Neural cell (in vitro differentiated cells): ENCODE measurements around the gene RASAL2. TPM values are rescaled to one million over a fixed set of nuclear protein-coding genes. Genes with fewer than 3 reads are reported as not detected.

Source experiments
- H2AFZ ChIP-seq: fragments of 200-600, 300-800 bp; sonication (generic), shearing (Covaris generic); 2 replicates; pipeline ENCODE4 v1.6.0; 2014; ENCODE audit warnings: low read depth, mild to moderate bottlenecking, antibody characterized with exemption, low read length, moderate library complexity
- H3F3A ChIP-seq: fragments of 200-600 bp; shearing (Covaris generic); 2 replicates; pipeline ENCODE4 v1.6.1; 2016; ENCODE audit warnings: mild to moderate bottlenecking, moderate library complexity, mixed read lengths, antibody characterized with exemption, low read length; ENCODE audit not compliant: insufficient read depth, poor library complexity, severe bottlenecking
- H3K27ac ChIP-seq: fragments of 200-600, 300-800 bp; sonication (generic), shearing (Covaris generic); 2 replicates; pipeline ENCODE4 v1.5.1; 2014; ENCODE audit warnings: mild to moderate bottlenecking, low read length, moderate library complexity
- H3K27me3 ChIP-seq: fragments of 300-800, 200-600 bp; sonication (generic), shearing (Covaris generic); 2 replicates; pipeline ENCODE4 v1.6.0; 2014; ENCODE audit warnings: mild to moderate bottlenecking, low read depth, low read length, moderate library complexity; ENCODE audit not compliant: insufficient read depth
- H3K36me3 ChIP-seq: fragments of 300-800, 200-600 bp; sonication (generic), shearing (Covaris generic); 2 replicates; pipeline ENCODE4 v1.5.1; 2014; ENCODE audit warnings: mild to moderate bottlenecking, antibody characterized with exemption, low read length, moderate library complexity; ENCODE audit not compliant: insufficient read depth
- H3K4me2 ChIP-seq: fragments of 300-800, 200-600 bp; sonication (generic), shearing (Covaris generic); 2 replicates; pipeline ENCODE4 v1.6.0; 2014; ENCODE audit warnings: mild to moderate bottlenecking, low read length
- H3K4me3 ChIP-seq: fragments of 300-800, 200-600 bp; sonication (generic), shearing (Covaris generic); 2 replicates; pipeline ENCODE4 v1.5.1; 2014; ENCODE audit warnings: mild to moderate bottlenecking, low read length, moderate library complexity
- H3K79me2 ChIP-seq: fragments of 200-600 bp; shearing (Covaris generic); replicated peaks from 2 replicates; pipeline ENCODE4 v1.6.0; 2014; ENCODE audit warnings: mild to moderate bottlenecking, low read length, moderate library complexity; ENCODE audit not compliant: insufficient read depth
- H3K9ac ChIP-seq: fragments of 300-800, 200-600 bp; sonication (generic), shearing (Covaris generic); 2 replicates; pipeline ENCODE4 v1.6.1; 2016; ENCODE audit warnings: mild to moderate bottlenecking, low read length, mixed read lengths
- H3K9me2 ChIP-seq: fragments of 200-600 bp; shearing (Covaris generic); 2 replicates; pipeline ENCODE4 v1.6.1; 2016; ENCODE audit warnings: mild to moderate bottlenecking, low read length, mixed read lengths; ENCODE audit not compliant: insufficient read depth
- H3K9me3 ChIP-seq: fragments of 200-600, 300-800 bp; sonication (generic), shearing (Covaris generic); 2 replicates; pipeline ENCODE4 v1.6.1; 2016; ENCODE audit warnings: mild to moderate bottlenecking, mixed run types, low read length, moderate library complexity, mixed read lengths
- H4K20me1 ChIP-seq: fragments of 200-600 bp; shearing (Covaris generic); 2 replicates; pipeline ENCODE4 v1.6.1; 2016; ENCODE audit warnings: mild to moderate bottlenecking, mixed run types; ENCODE audit not compliant: insufficient read depth
- EP300 ChIP-seq: fragments of 450-650 bp; conservative IDR thresholded peaks from 2 replicates; pipeline ENCODE4 v1.6.1; 2014; ENCODE audit warnings: antibody characterized with exemption, mild to moderate bottlenecking, moderate library complexity; ENCODE audit not compliant: poor library complexity, severe bottlenecking
- EZH2 ChIP-seq: fragments of 200-600, 300-800 bp; shearing (Covaris generic), sonication (generic); IDR thresholded peaks from 2 replicates; pipeline ENCODE4 v1.6.1; 2014; ENCODE audit warnings: antibody characterized with exemption, low read length, borderline replicate concordance, mild to moderate bottlenecking; ENCODE audit not compliant: insufficient read depth, poor library complexity, severe bottlenecking
- MXI1 ChIP-seq: fragments of 450-650 bp; conservative IDR thresholded peaks from 2 replicates; pipeline ENCODE4 v1.6.1; 2014; ENCODE audit warnings: antibody characterized with exemption, mild to moderate bottlenecking; ENCODE audit not compliant: poor library complexity, severe bottlenecking
- POLR2AphosphoS5 ChIP-seq: IDR thresholded peaks from 2 replicates; pipeline ENCODE4 v1.6.1; 2012
- RAD21 ChIP-seq: fragments of 450-650 bp; conservative IDR thresholded peaks from 2 replicates; pipeline ENCODE4 v1.6.1; 2014; ENCODE audit warnings: antibody characterized with exemption, mild to moderate bottlenecking, moderate library complexity
- REST ChIP-seq: IDR thresholded peaks from 2 replicates; pipeline ENCODE4 v1.6.1; 2012; ENCODE audit warnings: borderline replicate concordance
- SMC3 ChIP-seq: fragments of 450-650 bp; conservative IDR thresholded peaks from 2 replicates; pipeline ENCODE4 v1.6.1; 2014; ENCODE audit warnings: antibody characterized with exemption, mild to moderate bottlenecking, moderate library complexity; ENCODE audit not compliant: poor library complexity
- TAF1 ChIP-seq: IDR thresholded peaks from 2 replicates; pipeline ENCODE4 v1.6.1; 2012; ENCODE audit warnings: low read depth
- polyA plus RNA-seq: library from polyadenylated mRNA; depleted of rRNA; stranded (reverse); fragments of >200 nt; gene quantifications from 2 replicates; pipeline ENCODE4 v1.2.3, GENCODE V29; 2014
- TF ChIP-seq, protein P1 (sequence below): fragments of 450-650 bp; IDR thresholded peaks from 2 replicates; pipeline ENCODE4 v1.5.1; 2014; ENCODE audit warnings: antibody characterized with exemption, mild to moderate bottlenecking, moderate library complexity; ENCODE audit not compliant: poor library complexity, severe bottlenecking

Gene RASAL2
- polyA plus RNA-seq, 1 donor from 2014 or later: 73.3 TPM

GRCh38 chr1:178411756-178412399 lies 318.0 kb downstream of the RASAL2 start:
- Histone ChIP-seq H3K79me2 (no peaks in the 10 kb centered on the region), H2AFZ (no peak overlapping the region), H3K27me3 (no peaks in the 10 kb centered on the region), H3K36me3 (peaks cover 4% of the 10 kb centered on the region), H3K4me3 (no peak overlapping the region), H3K27ac (no peak overlapping the region), H3K9me3 (no peaks in the 10 kb centered on the region), H4K20me1 (no peaks in the 10 kb centered on the region), H3K9me2 (no peaks in the 10 kb centered on the region), H3K4me2 (no peak overlapping the region), H3F3A (no peaks in the 10 kb centered on the region), H3K9ac (no peak overlapping the region)
- TF ChIP-seq EP300 (no peak), SMC3 (no peak), TAF1 (no peak), MXI1 (no peak), REST (no peak), RAD21 (no peak), POLR2AphosphoS5 (no peak), EZH2 (no peak)
- TF ChIP-seq, protein P1, sequence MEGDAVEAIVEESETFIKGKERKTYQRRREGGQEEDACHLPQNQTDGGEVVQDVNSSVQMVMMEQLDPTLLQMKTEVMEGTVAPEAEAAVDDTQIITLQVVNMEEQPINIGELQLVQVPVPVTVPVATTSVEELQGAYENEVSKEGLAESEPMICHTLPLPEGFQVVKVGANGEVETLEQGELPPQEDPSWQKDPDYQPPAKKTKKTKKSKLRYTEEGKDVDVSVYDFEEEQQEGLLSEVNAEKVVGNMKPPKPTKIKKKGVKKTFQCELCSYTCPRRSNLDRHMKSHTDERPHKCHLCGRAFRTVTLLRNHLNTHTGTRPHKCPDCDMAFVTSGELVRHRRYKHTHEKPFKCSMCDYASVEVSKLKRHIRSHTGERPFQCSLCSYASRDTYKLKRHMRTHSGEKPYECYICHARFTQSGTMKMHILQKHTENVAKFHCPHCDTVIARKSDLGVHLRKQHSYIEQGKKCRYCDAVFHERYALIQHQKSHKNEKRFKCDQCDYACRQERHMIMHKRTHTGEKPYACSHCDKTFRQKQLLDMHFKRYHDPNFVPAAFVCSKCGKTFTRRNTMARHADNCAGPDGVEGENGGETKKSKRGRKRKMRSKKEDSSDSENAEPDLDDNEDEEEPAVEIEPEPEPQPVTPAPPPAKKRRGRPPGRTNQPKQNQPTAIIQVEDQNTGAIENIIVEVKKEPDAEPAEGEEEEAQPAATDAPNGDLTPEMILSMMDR: no peak

DNA sequence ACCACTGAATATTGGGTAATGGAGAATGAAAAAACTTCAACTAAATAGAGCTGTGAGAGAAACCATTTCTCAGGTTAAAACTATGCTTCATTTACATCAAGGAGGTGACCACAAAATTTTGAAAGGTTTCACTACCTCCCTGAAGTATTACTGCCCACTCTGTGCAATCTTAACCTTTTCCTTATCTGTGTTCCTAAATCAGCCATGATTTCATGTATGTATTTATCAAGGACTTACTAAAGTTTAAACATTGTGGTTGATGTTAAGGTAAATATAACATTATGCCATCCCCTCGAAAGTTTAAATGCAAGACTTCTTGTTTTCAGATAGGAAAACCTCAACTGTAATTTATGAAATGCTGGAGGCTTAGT lies 318.5 kb downstream of the RASAL2 start:
- no peak for TF ChIP-seq EZH2
- Histone ChIP-seq H4K20me1 (no peaks in the 10 kb centered on the region), H3K4me3 (no peak overlapping the region), H3F3A (no peaks in the 10 kb centered on the region), H3K27me3 (no peaks in the 10 kb centered on the region), H3K79me2 (no peaks in the 10 kb centered on the region), H3K9ac (no peak overlapping the region), H2AFZ (no peak overlapping the region), H3K4me2 (no peak overlapping the region), H3K36me3 (peaks cover 4% of the 10 kb centered on the region), H3K9me3 (no peaks in the 10 kb centered on the region), H3K9me2 (no peaks in the 10 kb centered on the region), H3K27ac (no peak overlapping the region)

DNA sequence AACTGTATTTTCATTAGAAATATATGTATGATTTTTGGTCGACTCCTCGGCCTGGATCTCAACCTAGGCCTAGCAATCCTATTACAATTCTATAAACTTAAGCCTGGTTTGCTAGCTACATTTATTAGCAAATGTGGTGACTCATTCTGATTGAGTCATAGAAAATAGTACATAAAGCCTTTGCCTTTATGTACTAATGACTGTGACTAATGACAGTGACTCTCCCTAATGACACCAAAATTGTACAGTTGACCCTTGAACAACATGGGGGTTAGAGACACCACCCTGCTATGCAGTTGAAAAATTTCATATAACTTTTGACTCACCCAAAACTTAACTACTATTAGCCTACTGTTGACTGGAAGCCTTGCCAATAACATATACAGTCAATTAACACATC lies 324.0 kb downstream of the RASAL2 start:
- no peak overlapping the region for H2AFZ ChIP-seq
- H3K9me2 ChIP-seq: no peaks in the 10 kb centered on the region
- TF ChIP-seq TAF1 (no peak), POLR2AphosphoS5 (no peak), EZH2 (no peak), EP300 (no peak), SMC3 (no peak), MXI1 (no peak), RAD21 (no peak)
- TF ChIP-seq, protein P1: no peak
- H3F3A ChIP-seq: no peaks in the 10 kb centered on the region
- no peaks in the 10 kb centered on the region for H3K79me2 ChIP-seq
- H3K9me3 ChIP-seq: no peaks in the 10 kb centered on the region
- no peaks in the 10 kb centered on the region for H4K20me1 ChIP-seq
- no peaks in the 10 kb centered on the region for H3K36me3 ChIP-seq
- no peak overlapping the region for H3K27ac ChIP-seq
- no peak overlapping the region for H3K9ac ChIP-seq
- H3K4me3 ChIP-seq: no peak overlapping the region
- no peaks in the 10 kb centered on the region for H3K27me3 ChIP-seq
- no peak overlapping the region for H3K4me2 ChIP-seq
